Endothelial cell (in vitro differentiated cells): ENCODE data around the gene CFAP251. TPM values are rescaled to one million over a fixed set of nuclear protein-coding genes. Genes with fewer than 3 reads are reported as not detected.

Experiments used
- DNase-seq: peaks from one replicate; pipeline ENCODE4 v3.0.0; 2021; ENCODE audit warnings: low spot score
- H3K27ac Mint-ChIP-seq: one replicate; pipeline ENCODE4 v1.8.0; 2021; ENCODE audit warnings: mixed read lengths, inconsistent platforms; ENCODE audit not compliant: unreplicated experiment
- H3K27me3 Mint-ChIP-seq: one replicate; pipeline ENCODE4 v1.8.0; 2021; ENCODE audit warnings: mild to moderate bottlenecking, moderate library complexity, mixed read lengths, inconsistent platforms; ENCODE audit not compliant: unreplicated experiment
- H3K36me3 Mint-ChIP-seq: one replicate; pipeline ENCODE4 v1.8.0; 2021; ENCODE audit warnings: mild to moderate bottlenecking, low read depth, mixed read lengths, inconsistent platforms; ENCODE audit not compliant: unreplicated experiment
- H3K4me1 Mint-ChIP-seq: one replicate; pipeline ENCODE4 v1.8.0; 2021; ENCODE audit warnings: mild to moderate bottlenecking, mixed read lengths, inconsistent platforms; ENCODE audit not compliant: unreplicated experiment
- H3K4me3 Mint-ChIP-seq: one replicate; pipeline ENCODE4 v1.8.0; 2021; ENCODE audit warnings: mild to moderate bottlenecking, mixed read lengths, inconsistent platforms; ENCODE audit not compliant: unreplicated experiment
- H3K9me3 Mint-ChIP-seq: one replicate; pipeline ENCODE4 v1.8.0; 2021; ENCODE audit warnings: mixed read lengths, inconsistent platforms; ENCODE audit not compliant: unreplicated experiment
- CTCF ChIP-seq: fragments of 200-600 bp; sonication (generic); IDR thresholded peaks from one replicate; pipeline ENCODE4 v1.5.0; 2021; ENCODE audit warnings: antibody characterized with exemption; ENCODE audit not compliant: unreplicated experiment
- total RNA-seq: library from RNA; stranded (reverse); fragmentation: NEBNext Ultra II Directional; extraction: Animal tissue kit (Norgen Biotek cat#: 25700); gene quantifications from one replicate; pipeline ENCODE4 v1.2.1, GENCODE V29; 2021; ENCODE audit not compliant: unreplicated experiment

The CFAP251 gene
- total RNA-seq, 1 donor from 2014 or later = 0.80 TPM

GRCh38 chr12:122049827-122050226, 131.4 kb downstream of the CFAP251 start:
- no peak for TF ChIP-seq CTCF
- no peak for DNase-seq
- peaks cover 12% of the 10 kb centered on the region for H3K36me3 Mint-ChIP-seq
- no peaks in the 10 kb centered on the region for H3K9me3 Mint-ChIP-seq
- no peaks in the 10 kb centered on the region for H3K4me1 Mint-ChIP-seq
- H3K27me3 Mint-ChIP-seq = peaks cover 10% of the 10 kb centered on the region
- H3K4me3 Mint-ChIP-seq = no peak overlapping the region
- no peak overlapping the region for H3K27ac Mint-ChIP-seq

GRCh38 chr12:122050706-122051105, 132.3 kb downstream of the CFAP251 start:
- no peak overlapping the region for H3K4me3 Mint-ChIP-seq
- no peaks in the 10 kb centered on the region for H3K4me1 Mint-ChIP-seq
- no peak for TF ChIP-seq CTCF
- H3K27ac Mint-ChIP-seq = no peak overlapping the region
- no peak for DNase-seq
- H3K36me3 Mint-ChIP-seq = peaks cover 5% of the 10 kb centered on the region
- H3K9me3 Mint-ChIP-seq = no peaks in the 10 kb centered on the region
- peaks cover 10% of the 10 kb centered on the region for H3K27me3 Mint-ChIP-seq

GRCh38 chr12:122051231-122051876, 133.0 kb downstream of the CFAP251 start:
- Mint-ChIP-seq H3K36me3 (no peaks in the 10 kb centered on the region), H3K4me1 (no peaks in the 10 kb centered on the region), H3K27ac (no peak overlapping the region), H3K4me3 (no peak overlapping the region), H3K9me3 (no peaks in the 10 kb centered on the region), H3K27me3 (peaks cover 8% of the 10 kb centered on the region)
- no peak for TF ChIP-seq CTCF
- no peak for DNase-seq

- H3K9me3 Mint-ChIP-seq = no peaks in the 10 kb centered on the region
- H3K4me3 Mint-ChIP-seq = no peak overlapping the region
- TF ChIP-seq CTCF = no peak
- peaks cover 8% of the 10 kb centered on the region for H3K27me3 Mint-ChIP-seq
- DNase-seq = no peak
- H3K36me3 Mint-ChIP-seq = no peaks in the 10 kb centered on the region
- no peaks in the 10 kb centered on the region for H3K4me1 Mint-ChIP-seq
- H3K27ac Mint-ChIP-seq = no peak overlapping the region
Observed at GRCh38 chr12:122052285-122052684, 133.9 kb downstream of the CFAP251 start.

Other genes with a start within 250 kb of the CFAP251 start
- gene MORN3, start 248.9 kb upstream of the CFAP251 start, total RNA-seq = 1.2 TPM
- gene TMEM120B, start 205.8 kb upstream of the CFAP251 start, total RNA-seq = 10.3 TPM
- gene RHOF, start 124.9 kb upstream of the CFAP251 start, total RNA-seq = 25.7 TPM
- 25.3 TPM for gene SETD1B, start 114.6 kb upstream of the CFAP251 start, total RNA-seq
- gene HPD, start 59.7 kb upstream of the CFAP251 start, total RNA-seq = not detected
- 34.0 TPM for gene PSMD9, start 29.8 kb upstream of the CFAP251 start, total RNA-seq
- 6.2 TPM for gene BCL7A, start 103.3 kb downstream of the CFAP251 start, total RNA-seq
- gene MLXIP, start 160.2 kb downstream of the CFAP251 start, total RNA-seq = 63.3 TPM